ENCODE measurements around the gene GLYAT.

Gene GLYAT

GRCh38 chr11:58776891-58777710 is 45.4 kb upstream of the GLYAT start:
- H3K27ac ChIP-seq (replicated peaks): peak overlapping the region; percentile 80
- peak; percentile 61 to 83 for DNase-seq (ENCODE audit: low read depth in 1 of 2, low spot score in 1 of 2)
- H3K4me3 ChIP-seq (replicated peaks; ENCODE audit: insufficient read depth, low read length): no peak overlapping the region
- no peak for TF ChIP-seq CTCF (IDR thresholded peaks at IDR 0.05; ENCODE audit: insufficient read depth, low read length)
- TF ChIP-seq REST (IDR thresholded peaks at IDR 0.05; ENCODE audit: insufficient replicate concordance, low read depth): no peak
- TF ChIP-seq GABPA (IDR thresholded peaks at IDR 0.05; ENCODE audit: low read depth): peak; percentile 28; the same call in 1 of the 2 replicates
- TF ChIP-seq POLR2AphosphoS5 (IDR thresholded peaks at IDR 0.05; ENCODE audit: low read depth): no peak
- no peak; the same call in 1 of the 2 replicates for TF ChIP-seq SPI1 (IDR thresholded peaks at IDR 0.05; ENCODE audit: borderline replicate concordance, low read depth)
- no peaks in the 10 kb centered on the region for H3K27me3 ChIP-seq (ENCODE audit: insufficient read depth, poor library complexity, severe bottlenecking)

GRCh38 chr11:58775066-58775708 is 43.4 kb upstream of the GLYAT start:
- DNase-seq (ENCODE audit: low read depth in 1 of 2, low spot score in 1 of 2): no peak
- H3K27me3 ChIP-seq (ENCODE audit: insufficient read depth, poor library complexity, severe bottlenecking): no peaks in the 10 kb centered on the region
- TF ChIP-seq CTCF (IDR thresholded peaks at IDR 0.05; ENCODE audit: insufficient read depth, low read length) (no peak), REST (IDR thresholded peaks at IDR 0.05; ENCODE audit: insufficient replicate concordance, low read depth) (no peak), SPI1 (IDR thresholded peaks at IDR 0.05; ENCODE audit: borderline replicate concordance, low read depth) (no peak), GABPA (IDR thresholded peaks at IDR 0.05; ENCODE audit: low read depth) (no peak), POLR2AphosphoS5 (IDR thresholded peaks at IDR 0.05; ENCODE audit: low read depth) (no peak)
- no peak overlapping the region for H3K27ac ChIP-seq (replicated peaks)
- no peak overlapping the region for H3K4me3 ChIP-seq (replicated peaks; ENCODE audit: insufficient read depth, low read length)

GRCh38 chr11:58774164-58774593 is 42.4 kb upstream of the GLYAT start:
- no peak for TF ChIP-seq REST (IDR thresholded peaks at IDR 0.05; ENCODE audit: insufficient replicate concordance, low read depth)
- DNase-seq (ENCODE audit: low read depth in 1 of 2, low spot score in 1 of 2): no peak
- no peak overlapping the region for H3K27ac ChIP-seq (replicated peaks)
- no peaks in the 10 kb centered on the region for H3K27me3 ChIP-seq (ENCODE audit: insufficient read depth, poor library complexity, severe bottlenecking)
- H3K4me3 ChIP-seq (replicated peaks; ENCODE audit: insufficient read depth, low read length): no peak overlapping the region
